Activated CD4-positive, alpha-beta T cell treated with anti-CD3 and anti-CD28 coated beads, Interleukin-2, amount 50 U/mL, for 4 hours (primary cell): ENCODE results near the gene FKBP1B.
A peak's percentile ranks its signal among the peaks of the same experiment; 100 is the strongest.
"Not testable (repeated sequence)": the region's sequence is repeated elsewhere in the genome, so short reads cannot be mapped to it uniquely, and the experiment has no call there.

Source experiments
- DNase-seq, 2 experiments: peaks; one replicate each; pipeline ENCODE4 v3.0.0-alpha.2; 2020

Gene FKBP1B

DNA sequence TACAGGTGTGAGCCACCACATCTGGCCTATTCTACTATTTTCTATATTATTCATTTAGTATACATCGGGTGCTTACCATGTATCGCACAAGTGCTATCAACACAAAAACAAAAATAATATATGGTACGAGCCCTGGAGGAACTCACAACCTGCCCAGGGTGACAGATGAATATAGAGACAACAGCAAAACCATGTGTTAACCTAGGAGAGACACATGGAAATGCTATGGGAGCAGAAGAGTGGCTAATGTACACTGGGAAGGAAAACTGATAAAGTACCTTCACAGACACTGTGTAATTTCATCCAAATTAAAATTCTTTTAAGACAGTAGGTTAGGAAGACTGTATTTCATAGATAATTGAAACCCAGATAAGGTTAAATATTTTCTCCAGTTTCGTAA lies 22.7 kb downstream of the FKBP1B start:
- no peak for DNase-seq

DNA sequence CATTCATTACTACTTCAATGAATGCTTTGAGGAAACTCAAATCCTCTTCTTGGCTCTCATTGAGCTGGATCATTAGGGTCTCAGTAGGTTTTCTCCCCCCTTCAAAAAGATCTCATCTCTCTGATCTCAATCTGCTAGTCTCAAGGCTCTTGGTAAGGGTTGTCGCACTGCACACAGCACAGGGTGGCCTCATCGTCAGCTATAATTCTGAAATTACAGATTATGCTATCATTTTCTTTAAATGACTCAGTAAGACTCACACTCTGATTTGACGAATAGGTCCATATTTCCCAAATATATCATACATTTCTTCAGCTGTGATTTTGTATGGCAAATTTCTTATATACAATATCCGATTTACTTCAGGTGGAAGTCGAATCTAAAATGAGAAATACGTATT lies 24.3 kb downstream of the FKBP1B start:
- DNase-seq, result no peak

DNA sequence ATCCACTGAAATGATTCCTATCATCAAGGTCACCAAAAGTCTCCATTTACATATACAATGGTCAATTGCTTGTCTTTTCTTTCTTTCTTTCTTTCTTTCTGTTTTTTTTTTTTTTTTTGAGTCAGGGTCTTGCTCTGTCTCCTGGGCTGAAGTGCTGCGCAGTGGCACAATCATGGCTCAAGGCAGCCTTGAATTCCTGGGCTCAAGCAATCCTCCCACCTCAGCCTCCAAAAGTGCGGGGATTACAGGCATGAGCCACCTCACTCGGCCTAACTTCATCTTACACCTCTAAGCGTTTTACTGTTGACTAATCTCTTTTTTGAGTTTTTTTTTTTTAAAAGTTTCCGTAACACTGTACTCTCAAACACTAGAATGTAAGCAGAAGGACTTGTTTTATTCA lies 25.7 kb downstream of the FKBP1B start:
- DNase-seq, result no peak

DNA sequence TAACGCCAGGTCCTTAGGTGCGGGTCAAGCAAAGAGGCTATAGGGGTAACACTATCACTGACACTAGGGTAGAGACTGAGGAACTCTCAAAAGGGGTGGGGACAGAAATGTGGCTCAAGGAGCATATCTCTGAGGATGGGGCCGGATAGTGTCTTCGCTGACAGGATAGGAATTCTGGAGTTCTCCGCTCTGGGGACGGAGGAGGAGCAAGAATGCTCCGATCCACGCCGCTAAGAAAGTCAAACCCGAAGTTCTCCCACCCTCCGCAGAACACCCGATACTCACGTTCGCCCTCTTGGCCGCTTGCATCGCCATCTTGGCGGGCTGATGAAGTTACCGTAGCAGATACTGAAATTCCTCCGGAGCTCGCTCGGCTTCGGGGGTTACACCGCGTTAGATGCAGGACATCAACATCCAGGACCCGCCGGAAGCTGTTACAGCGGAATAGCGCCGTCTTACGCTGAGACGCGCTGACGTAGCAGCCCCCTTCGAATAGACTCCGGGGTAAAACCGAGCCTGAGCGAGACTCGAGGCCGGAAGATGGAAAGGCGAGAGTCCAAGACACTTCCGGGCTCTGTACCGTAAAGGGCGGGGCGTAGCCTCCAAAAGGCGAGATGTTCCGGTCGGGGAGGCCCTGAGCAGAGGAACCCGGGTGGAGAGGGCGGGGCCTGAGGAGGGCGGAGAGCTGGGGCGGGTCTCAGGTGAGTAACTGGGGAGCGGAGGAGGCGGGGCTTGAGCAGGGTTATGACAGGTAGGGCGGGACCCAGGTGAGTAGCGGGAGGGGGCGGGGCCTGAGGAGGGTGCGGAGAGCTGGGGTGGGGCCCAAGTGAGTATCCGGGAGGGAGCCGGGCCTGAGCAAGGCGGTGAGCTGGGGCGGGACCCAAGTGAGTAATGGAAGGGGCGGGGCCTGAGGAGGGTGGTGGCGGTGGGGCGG lies 26.6 kb downstream of the FKBP1B start, which contains the start of gene SF3B6:
Gene SF3B6 (minus strand): TSS at position 412 of the 934 bp plus-strand sequence. CDS start 97 bp downstream, at position 315.
- DNase-seq, result peak; percentile 100

DNA sequence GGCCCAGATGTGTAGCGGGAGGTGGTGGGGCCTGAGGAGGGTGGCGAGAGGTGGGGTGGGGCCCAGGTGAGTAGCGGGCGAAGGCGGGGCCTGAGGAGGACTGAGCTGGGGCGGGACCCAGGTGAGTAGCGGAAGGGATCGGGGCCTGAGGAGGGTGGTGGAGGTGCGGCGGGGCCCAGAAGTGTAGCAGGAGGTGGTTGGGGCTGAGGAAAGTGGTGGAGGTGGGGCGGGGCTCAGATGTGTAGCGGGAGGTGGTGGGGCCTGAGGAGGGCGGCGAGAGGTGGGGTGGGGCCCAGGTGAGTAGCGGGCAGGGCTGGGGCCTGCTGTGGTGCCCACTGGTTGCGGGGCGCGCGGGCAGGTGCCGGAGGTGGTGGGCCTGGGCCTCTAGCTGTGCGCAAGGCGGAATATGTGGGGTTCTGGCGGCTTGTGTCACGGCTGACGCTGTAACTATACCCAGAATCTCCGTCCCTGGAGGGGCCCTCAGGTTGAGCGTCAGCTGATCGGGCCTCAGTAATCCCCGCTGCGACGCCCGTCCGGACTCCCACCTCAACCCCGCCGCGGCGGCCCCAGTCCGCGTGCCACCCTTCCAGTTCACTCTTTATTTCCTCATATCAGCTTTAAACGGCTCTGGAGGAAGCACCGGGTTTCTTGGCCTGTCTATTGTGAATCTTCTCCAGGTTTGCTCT lies 27.5 kb downstream of the FKBP1B start:
- DNase-seq, result no peak

DNA sequence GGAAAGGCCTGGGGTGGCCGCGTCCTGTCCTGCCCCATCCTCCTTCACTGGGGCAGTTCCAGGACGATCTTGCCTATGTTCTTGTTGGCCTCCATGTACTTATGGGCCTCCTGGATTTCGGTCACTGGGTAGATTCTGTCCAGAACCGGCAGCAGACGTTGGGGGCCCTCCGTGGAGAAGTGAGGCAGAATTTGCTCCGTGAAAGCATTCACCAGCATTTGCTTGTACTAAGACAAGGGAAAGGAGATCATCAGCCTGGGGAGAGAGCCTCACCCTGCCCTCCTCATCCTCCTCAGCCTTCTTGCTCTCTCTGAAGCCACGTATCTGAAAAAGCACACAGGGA lies 28.0 kb downstream of the FKBP1B start:
- no peak for DNase-seq

DNA sequence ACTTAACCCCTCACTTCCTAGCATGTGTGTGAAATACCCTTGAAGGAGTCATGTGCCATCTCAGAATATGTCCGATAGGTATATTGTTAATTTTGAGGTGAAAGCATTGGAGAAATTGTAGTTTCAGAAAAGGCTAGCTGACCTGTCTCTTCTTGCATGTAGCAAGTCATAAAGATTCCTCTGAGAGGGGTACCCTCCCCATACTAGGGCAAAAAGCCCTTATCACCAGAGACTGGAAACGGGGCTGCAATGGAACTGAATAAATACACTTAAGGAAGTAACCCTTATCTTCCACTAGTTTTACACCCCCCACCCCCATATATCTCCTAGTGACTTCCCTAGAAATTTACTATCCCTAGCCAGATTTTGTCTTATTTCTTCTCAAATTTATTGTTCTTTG lies 28.3 kb downstream of the FKBP1B start:
- DNase-seq, result no peak

DNA sequence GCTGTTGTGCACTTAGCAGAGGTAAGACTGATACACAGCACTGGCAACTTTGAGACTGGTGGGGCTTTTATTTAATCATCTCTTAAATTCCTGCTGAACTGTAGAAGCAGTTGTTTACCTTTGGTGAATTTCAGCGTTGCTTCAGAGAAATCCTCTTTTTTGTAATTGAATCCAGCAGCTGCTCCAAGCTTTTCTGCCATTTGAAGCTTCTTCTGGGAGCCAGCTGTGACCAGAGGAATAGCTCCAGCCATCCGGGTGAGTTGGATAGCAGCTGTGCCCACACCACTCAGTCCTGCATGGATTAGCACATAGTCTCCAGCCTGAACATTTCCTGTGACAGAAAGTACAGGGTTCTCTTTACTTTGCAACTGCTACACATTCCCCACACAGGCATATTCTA lies 31.2 kb downstream of the FKBP1B start:
- no peak for DNase-seq

DNA sequence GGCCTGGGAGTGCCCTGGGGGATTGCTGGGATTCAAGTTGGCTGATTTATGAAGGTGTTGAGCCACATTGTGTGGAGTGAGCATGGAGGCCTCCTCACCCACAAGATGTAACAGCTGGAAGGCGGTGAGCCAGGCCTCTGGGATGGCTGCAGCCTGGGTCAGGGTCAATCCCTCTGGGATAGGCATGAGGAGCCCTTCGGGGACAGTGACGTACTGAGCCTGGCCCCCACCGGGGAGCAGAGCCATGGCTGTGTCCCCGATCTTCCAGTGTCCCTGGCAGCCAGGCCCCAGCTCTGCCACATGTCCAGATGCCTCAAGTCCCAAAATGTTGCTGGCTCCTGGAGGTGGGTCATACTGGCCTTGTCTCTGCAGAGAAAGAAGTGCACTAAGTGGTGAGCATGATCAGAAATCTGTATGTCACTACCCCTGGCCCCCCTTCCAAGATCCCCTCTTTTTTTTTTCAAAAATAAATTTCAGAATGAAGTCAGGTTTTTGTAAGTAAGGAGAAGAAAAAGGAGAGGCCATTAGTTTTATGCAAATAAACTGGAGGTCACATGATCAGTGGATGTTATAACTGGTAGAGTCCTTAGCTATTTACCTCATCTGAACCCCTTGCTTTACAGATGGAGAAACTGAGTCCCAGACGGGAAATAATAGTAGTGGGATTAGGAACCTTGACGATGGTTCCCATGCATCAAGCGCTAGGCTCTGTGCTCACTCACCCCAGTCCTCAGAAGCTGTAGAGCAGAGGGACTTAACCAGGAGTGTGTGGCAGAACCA lies 33.4 kb downstream of the FKBP1B start:
- DNase-seq, result no peak

DNA sequence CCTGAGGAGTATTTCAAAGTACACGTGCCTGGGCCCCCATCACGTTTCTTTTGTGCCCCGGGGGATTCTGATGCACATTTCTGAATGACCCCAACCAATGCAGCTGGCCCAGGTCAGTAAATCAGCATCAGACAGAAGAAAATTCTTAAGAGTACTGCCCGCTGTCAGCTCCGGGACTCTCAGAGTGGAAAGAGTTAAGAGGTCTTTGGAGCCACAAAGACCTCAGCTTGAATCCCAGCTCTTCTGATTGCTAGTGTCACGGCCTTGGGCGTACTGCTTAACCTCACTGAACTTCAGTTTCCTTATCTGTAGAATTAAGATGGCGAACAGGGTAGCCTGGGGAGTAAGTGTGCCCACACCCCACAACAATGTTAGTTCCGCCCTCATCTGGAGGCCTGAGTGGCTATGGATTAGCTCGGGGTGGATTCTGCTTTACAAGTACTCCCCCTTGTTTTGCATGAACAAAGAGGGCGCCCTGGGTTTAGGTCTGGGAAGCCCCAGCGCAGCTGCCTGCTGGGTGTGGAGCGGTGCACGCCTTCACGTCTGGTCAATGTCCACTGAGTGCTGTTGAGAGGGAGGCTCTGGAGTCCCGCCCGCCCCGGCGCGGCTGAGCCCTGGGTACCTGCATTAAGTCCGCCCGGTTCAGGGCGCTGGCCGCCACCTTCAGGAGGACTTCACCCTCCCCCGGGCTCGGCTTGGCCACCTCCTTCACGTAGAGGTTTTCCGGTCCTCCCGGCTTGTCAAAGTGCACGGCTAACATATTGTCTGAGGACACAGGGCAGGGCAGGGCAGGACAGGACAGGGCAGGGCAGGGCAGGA lies 34.2 kb downstream of the FKBP1B start:
- DNase-seq, result no peak

DNA sequence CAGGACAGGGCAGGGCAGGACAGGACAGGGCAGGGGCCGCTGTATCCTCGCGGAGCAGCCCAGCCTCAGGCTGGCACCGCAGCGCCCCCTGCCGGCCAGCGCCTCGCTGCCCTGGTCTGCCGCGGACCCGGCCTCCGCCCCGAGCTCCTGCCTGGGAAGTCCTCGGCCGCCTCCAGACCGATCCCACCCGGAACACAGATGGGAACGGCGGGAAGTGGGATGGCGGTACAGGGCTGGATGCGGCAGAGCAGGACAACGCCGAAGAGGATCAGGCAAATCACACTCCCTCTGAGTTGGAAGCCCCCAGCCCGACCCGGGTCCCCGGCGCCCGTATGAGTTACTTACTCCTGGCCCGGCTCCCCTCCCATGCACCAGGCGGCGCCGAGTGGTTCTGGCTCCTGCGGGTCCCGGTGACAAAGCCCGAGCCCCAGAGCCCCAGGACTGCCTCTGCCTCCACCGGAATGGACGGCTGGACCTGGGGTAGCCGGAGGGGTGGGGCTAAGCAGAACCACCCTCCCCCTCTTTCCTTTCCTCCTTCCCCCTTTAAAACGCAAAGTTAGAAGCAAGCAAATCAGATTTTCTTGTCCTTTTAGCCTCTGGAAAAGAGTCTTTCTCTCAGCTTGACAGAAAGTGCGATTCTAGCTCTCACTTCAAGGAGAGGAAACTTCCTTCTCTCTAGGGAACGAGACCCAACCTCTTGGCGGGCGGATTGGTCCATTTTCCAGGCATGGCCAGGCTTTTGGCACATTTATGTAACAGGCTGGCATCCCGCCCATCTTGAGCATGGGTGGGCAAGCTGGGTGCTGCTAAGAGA lies 35.1 kb downstream of the FKBP1B start, which contains the start of gene TP53I3:
Gene TP53I3 (minus strand): TSS at position 449 of the 814 bp plus-strand sequence. CDS start 508 bp downstream, outside the sequence.
- DNase-seq, result peak; percentile 71 to 73

DNA sequence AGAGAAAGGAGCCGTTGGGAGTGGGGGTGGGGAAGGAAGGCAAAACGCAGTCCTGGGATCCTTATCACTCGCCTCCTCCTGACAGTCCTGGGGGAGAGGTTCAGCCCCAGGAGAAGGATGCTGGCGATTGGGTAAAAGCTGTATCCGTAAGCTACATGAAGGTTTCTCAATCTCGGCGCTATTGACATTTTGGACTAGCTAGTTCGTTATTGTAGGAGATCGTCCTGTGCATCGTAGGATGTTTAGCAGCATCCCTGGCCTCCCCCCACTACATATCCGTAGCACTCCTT lies 35.6 kb downstream of the FKBP1B start:
- no peak for DNase-seq

DNA sequence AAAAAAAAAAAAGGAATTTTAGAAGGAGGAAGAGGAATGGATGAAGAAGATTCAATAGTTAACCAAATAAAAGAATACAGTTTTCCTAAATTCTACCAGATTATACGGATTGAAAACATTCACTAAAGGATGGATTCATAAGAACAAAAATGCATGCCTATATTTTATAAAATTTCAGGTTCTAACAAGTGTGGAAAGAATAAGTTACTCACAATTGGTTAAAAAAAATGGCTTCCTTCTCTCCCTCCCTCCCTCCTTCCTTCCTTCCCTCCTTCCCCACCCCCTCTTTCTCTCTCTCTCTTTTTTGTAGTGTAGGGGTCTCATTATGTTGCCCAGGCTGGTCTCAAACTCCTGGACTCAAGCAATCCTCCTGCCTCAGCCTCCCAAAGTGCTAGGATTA lies 36.7 kb downstream of the FKBP1B start:
- DNase-seq, result no peak

DNA sequence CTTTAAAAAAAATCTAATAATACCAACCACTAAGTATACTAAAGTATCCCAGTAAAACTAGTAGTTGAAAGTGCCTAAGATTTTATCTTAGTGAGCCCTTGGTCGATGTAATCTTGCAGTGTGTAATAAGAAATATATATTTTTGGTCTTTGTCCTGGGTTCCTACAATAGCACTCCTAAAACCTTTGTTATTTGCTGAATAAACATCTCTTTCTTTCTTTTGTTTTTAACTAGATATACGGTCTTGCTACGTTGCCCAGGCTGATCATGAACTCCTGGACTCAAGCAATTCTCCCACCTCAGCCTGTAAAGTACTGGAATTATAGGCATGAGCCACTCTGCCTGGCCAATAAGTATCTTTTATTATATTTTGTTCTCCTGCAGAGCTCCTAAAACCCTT lies 37.5 kb downstream of the FKBP1B start:
- DNase-seq, result no peak

DNA sequence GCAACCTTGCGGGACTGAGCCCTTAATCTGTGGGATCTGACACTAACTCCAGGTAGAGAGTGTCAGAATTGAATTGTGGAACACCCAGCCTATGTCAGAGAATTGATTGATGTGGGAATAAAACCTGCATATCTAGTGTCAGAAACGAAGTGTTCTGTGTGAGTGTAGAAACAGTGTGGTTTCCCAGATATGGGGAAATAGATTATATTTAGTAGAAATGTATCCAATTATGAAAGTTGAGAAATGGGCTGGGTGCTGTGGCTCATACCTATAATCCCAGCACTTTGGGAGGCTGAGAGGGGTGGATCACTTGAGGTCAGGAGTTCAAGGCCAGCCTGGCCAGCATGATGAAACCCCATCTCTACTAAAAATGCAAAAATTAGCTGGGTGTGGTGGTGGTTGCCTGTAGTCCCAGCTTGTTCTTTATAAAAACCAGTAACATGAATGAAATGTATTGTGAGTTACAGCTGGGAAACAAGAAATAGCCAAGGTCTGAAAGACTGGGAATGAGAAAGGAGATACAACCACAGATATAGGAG lies 39.3 kb downstream of the FKBP1B start:
- no peak for DNase-seq

DNA sequence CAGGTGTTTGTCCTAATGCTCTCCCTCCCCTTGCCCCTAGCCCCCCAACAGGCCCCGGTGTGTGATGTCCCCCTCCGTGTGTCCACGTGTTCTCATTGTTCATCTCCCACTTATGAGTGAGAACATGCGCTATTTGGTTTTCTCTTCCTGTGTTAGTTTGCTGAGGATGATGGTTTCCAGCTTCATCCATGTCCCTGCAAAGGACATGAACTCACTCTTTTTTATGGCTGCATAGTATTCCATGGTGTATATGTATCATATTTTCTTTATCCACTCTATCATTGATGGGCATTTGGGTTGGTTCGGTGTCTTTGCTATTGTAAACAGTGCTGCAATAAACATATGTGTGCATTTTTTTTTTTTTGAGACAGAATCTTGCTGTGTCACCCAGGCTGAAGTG lies 43.7 kb downstream of the FKBP1B start:
- DNase-seq, result not testable (repeated sequence)

DNA sequence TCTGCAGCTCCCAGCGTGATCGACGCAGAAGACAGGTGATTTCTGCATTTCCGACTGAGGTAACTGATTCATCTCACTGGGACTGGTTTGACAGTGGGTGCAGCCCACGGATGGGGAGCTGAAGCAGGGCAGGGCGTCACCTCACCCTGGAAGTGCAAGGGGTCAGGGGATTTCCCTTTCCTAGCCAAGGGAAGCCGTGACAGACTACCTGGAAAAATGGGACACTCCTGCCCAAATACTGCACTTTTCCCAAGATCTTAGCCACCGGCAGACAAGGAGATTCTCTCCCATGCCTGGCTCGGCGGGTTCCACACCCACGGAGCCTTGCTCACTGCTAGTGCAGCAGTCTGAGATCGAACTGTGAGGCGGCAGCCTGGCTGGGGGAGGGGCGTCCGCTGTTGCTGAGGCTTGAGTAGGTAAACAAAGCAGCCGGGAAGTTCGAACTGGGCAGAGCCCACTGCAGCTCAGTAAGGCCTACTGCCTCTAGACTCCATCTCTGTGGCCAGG lies 45.7 kb downstream of the FKBP1B start:
- not testable (repeated sequence) for DNase-seq

DNA sequence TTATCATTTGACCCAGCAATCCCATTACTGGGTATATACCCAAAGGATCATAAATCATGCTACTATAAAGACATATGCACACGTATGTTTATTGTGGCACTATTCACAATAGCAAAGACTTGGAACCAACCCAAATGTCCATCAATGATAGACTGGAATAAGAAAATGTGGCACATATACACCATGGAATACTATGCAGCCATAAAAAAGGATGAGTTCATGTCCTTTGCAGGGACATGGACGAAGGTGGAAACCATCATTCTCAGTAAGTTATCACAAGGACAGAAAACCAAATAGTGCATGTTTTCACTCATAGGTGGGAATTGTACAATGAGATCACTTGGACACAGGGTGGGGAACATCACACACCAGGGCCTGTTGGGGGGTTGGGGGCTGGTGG lies 51.2 kb downstream of the FKBP1B start:
- not testable (repeated sequence) for DNase-seq

DNA sequence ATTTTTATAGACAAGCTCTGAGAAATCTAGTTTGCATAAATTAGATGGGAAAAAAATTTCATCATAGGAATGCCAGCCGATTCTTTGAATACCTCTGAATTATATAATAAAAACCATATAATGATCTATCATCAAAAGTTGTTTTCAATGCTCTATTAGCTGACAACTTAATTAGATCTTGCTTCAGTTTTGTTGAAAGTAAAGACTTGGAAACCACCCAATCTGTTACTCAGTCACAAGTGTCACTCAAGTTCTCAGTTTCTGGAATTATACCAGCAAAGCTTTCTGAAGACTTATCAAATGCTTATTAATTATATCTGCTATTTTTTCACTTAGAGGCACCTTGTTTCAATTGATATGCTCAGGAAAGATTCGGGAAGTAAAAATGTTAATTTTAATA lies 52.5 kb downstream of the FKBP1B start:
- DNase-seq, result no peak

DNA sequence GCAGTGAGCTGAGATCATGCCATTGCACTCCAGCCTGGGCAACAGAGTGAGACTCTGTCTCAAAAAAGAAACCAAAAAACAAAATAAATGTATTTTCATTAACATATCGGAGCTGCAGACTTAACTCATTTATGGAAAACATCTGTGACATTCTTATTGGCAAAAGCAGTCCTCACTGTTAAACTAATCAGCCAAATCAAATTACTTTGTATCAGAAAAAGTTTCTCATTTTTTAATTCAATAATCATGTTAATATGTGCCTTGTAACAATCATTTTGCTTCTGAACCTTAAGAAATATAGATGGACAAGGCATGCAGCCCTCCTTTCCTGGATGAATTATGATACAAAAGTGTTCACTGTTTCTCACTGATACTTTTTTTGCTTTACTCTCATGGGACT lies 53.1 kb downstream of the FKBP1B start:
- DNase-seq, result no peak

DNA sequence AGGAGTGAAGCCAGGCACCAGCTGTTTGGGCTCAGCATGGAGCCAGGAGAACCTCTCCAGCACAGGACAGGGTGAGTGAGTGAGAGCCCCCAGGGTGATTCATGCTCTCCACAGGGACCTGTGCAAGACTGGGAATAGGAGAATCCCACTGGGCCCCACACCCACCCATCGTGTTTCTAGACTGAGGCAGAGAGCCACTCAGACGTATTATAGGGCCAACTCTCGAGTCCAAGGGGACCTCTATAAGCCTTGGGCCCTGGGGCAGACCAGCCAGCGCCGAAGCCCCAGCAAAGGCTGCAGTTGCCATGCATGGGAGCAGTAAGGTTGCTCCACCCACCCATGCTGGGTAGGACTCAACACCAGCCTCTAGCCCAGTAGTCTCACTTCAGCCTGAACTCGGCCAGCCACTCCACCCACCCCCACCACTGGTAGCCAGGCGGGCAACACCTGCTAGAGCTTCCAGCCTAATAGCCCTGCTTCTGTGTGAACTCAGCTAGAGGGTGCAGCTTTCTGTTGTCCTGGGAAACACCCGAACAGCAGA lies 54.6 kb downstream of the FKBP1B start:
- DNase-seq, result no peak
